ENCODE measurements around the gene RNASEH2A. TPM values are rescaled to one million over a fixed set of nuclear protein-coding genes. Genes with fewer than 3 reads are reported as not detected.

The RNASEH2A gene
- total and polyA plus RNA-seq, 2 of the 13 experiments (the other 11 are each of a cell fraction or from before 2014, with no cell fraction given), result 25.1 to 35.8 TPM

- TF ChIP-seq ZBTB34 (CRISPR knock-in tag; IDR thresholded peaks at IDR 0.05), result 0 out of 2 replicates have a peak, but pooled peaks have one; percentile 40
- no peak for TF ChIP-seq NR3C1 (CRISPR knock-in tag; IDR thresholded peaks at IDR 0.05)
- no peak for TF ChIP-seq HDAC6 (IDR thresholded peaks at IDR 0.05; ENCODE audit: low read depth, low read length)
- TF ChIP-seq HCFC1 (IDR thresholded peaks at IDR 0.05; ENCODE audit: low read depth, low read length), result no peak
- peak; percentile 48; the same call in 1 of the 2 replicates for TF ChIP-seq CREB3 (CRISPR knock-in tag; IDR thresholded peaks at IDR 0.05)
- TF ChIP-seq MIER3 (CRISPR knock-in tag; IDR thresholded peaks at IDR 0.05; ENCODE audit: borderline replicate concordance), result no peak
- TF ChIP-seq RAD51 (IDR thresholded peaks at IDR 0.05; ENCODE audit: borderline replicate concordance), result no peak
- no peak for TF ChIP-seq ZNF234 (CRISPR knock-in tag; conservative IDR thresholded peaks at IDR 0.05)
- TF ChIP-seq FOXJ3 (CRISPR knock-in tag; IDR thresholded peaks at IDR 0.05; ENCODE audit: borderline replicate concordance), result no peak
- no peak for TF ChIP-seq FOXA1 (IDR thresholded peaks at IDR 0.05)
- peak; percentile 97 for TF ChIP-seq FOXA1 (CRISPR knock-in tag; IDR thresholded peaks at IDR 0.05)
- TF ChIP-seq, protein P1, sequence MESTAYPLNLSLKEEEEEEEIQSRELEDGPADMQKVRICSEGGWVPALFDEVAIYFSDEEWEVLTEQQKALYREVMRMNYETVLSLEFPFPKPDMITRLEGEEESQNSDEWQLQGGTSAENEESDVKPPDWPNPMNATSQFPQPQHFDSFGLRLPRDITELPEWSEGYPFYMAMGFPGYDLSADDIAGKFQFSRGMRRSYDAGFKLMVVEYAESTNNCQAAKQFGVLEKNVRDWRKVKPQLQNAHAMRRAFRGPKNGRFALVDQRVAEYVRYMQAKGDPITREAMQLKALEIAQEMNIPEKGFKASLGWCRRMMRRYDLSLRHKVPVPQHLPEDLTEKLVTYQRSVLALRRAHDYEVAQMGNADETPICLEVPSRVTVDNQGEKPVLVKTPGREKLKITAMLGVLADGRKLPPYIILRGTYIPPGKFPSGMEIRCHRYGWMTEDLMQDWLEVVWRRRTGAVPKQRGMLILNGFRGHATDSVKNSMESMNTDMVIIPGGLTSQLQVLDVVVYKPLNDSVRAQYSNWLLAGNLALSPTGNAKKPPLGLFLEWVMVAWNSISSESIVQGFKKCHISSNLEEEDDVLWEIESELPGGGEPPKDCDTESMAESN (CRISPR knock-in tag; conservative IDR thresholded peaks at IDR 0.05), result no peak
- 0 out of 2 replicates have a peak, but pooled peaks have one; percentile 5 for TF ChIP-seq GLI4 (CRISPR knock-in tag; IDR thresholded peaks at IDR 0.05; ENCODE audit: borderline replicate concordance)
- TF ChIP-seq, protein P2, sequence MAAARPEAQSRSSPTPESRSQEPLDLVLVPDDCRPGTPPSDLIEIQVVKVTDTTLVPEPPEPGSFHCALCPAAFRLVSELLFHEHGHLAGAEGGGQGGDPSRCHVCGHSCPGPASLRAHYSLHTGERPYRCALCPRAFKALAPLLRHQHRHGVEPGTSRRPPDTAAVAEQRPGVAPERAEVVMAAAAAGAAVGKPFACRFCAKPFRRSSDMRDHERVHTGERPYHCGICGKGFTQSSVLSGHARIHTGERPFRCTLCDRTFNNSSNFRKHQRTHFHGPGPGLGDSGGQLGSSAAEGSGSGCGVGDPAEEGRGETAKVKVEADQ (CRISPR knock-in tag; IDR thresholded peaks at IDR 0.05; ENCODE audit: borderline replicate concordance), result no peak
- TF ChIP-seq TEAD2 (CRISPR knock-in tag; IDR thresholded peaks at IDR 0.05), result no peak
- TF ChIP-seq ZFP82 (CRISPR knock-in tag; IDR thresholded peaks at IDR 0.05; ENCODE audit: borderline replicate concordance), result peak; percentile 16; the same call in 1 of the 2 replicates
- TF ChIP-seq FOXK2 (IDR thresholded peaks at IDR 0.05), result peak; percentile 93
- no peak for TF ChIP-seq MXD1 (CRISPR knock-in tag; IDR thresholded peaks at IDR 0.05)
- TF ChIP-seq MAX (IDR thresholded peaks at IDR 0.05), result peak; percentile 99
- TF ChIP-seq CREM (IDR thresholded peaks at IDR 0.05), result peak; percentile 81; the same call in 1 of the 2 replicates
- no peak for TF ChIP-seq CREM (CRISPR knock-in tag; IDR thresholded peaks at IDR 0.05)
- 0 out of 2 replicates have a peak, but pooled peaks have one; percentile 96 for TF ChIP-seq MNT (IDR thresholded peaks at IDR 0.05)
- TF ChIP-seq ZKSCAN1 (IDR thresholded peaks at IDR 0.05; ENCODE audit: low read length), result no peak
- TF ChIP-seq MED1 (CRISPR knock-in tag; IDR thresholded peaks at IDR 0.05), result no peak
These were observed 15.6 kb upstream of the RNASEH2A start (continued) for GRCh38 chr19:12790628-12791344.
